Measurements from ENCODE around the gene LCTL.

LCTL gene

DNA sequence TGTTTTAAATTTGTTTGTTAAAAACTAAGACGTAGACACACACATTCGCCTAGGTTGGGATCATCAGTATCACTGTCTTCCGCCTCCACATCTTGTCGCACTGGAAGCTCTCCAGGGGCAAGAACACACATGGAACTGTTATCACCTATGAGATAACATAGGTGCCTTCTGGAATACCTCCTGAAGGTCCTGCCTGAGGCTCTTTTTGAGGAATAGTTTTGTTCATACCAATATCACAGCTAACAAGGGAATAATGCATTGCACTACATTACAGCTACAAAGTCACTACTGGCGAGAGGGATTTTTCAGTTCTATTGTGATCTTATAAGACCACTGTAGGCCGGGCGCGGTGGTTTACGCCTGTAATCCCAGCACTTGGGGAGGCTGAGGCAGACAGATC is 30.7 kb downstream of the LCTL start:
- Histone ChIP-seq H3K23ac (ENCODE audit: low read length in 2 of 2) (no peak overlapping the region), H3K36me3 (ENCODE audit: control insufficient read depth in 1 of 2, insufficient read depth in 2 of 2, low read depth in 1 of 2, low read length in 2 of 2) (peaks cover 8 to 52% of the 10 kb centered on the region in 2 experiments), H3K4ac (ENCODE audit: low read depth in 1 of 2, low read length in 2 of 2) (no peak overlapping the region), H2AFZ (ENCODE audit: low read depth, low read length) (no peak overlapping the region), H3K9me3 (ENCODE audit: control insufficient read depth, low read length) (no peaks in the 10 kb centered on the region), H3K18ac (ENCODE audit: low read depth in 1 of 2, low read length in 2 of 2) (no peak overlapping the region), H3K14ac (ENCODE audit: low read length in 2 of 2) (no peak overlapping the region), H3K79me1 (replicated peaks; ENCODE audit: low read length, poor library complexity, severe bottlenecking) (no peaks in the 10 kb centered on the region), H3K27me3 (ENCODE audit: control insufficient read depth in 1 of 2, insufficient read depth in 1 of 2, low read length in 2 of 2) (no peaks in the 10 kb centered on the region), H2AK5ac (ENCODE audit: low read length, severe bottlenecking) (no peak overlapping the region), H3K4me1 (ENCODE audit: control insufficient read depth, insufficient read depth, low read depth, low read length) (no peaks in the 10 kb centered on the region), H3K4me3 (ENCODE audit: insufficient read depth in 1 of 2, low read depth in 1 of 2, low read length in 2 of 2) (no peak overlapping the region), H2BK5ac (ENCODE audit: low read depth, low read length, poor library complexity, severe bottlenecking) (no peak overlapping the region), H3K27ac (ENCODE audit: low read length, poor library complexity, severe bottlenecking) (no peak overlapping the region), H4K8ac (ENCODE audit: low read length) (no peak overlapping the region), H3K9ac (ENCODE audit: low read length) (no peak overlapping the region), H2BK12ac (ENCODE audit: low read length in 2 of 2) (no peak overlapping the region), H3K4me2 (ENCODE audit: low read length, poor library complexity, severe bottlenecking) (no peak overlapping the region), H2BK120ac (ENCODE audit: low read depth, low read length) (no peak overlapping the region), H2BK15ac (ENCODE audit: low read depth, poor library complexity, severe bottlenecking) (no peak overlapping the region), H4K91ac (ENCODE audit: low read length) (no peak overlapping the region)
- DNase-seq, result no peak
- WGBS, result 99% methylated on average over 9 of the region's 9 CpGs

GRCh38 chr15:66524838-66525237 is 41.0 kb downstream of the LCTL start:
- no peak for DNase-seq
- Histone ChIP-seq H2BK120ac (ENCODE audit: low read depth, low read length) (no peak overlapping the region), H3K4me3 (ENCODE audit: insufficient read depth in 1 of 2, low read depth in 1 of 2, low read length in 2 of 2) (no peak overlapping the region), H4K91ac (ENCODE audit: low read length) (no peak overlapping the region), H2BK5ac (ENCODE audit: low read depth, low read length, poor library complexity, severe bottlenecking) (no peak overlapping the region), H2BK15ac (ENCODE audit: low read depth, poor library complexity, severe bottlenecking) (no peak overlapping the region), H3K18ac (ENCODE audit: low read depth in 1 of 2, low read length in 2 of 2) (no peak overlapping the region), H3K79me1 (replicated peaks; ENCODE audit: low read length, poor library complexity, severe bottlenecking) (peaks cover 7% of the 10 kb centered on the region), H3K27ac (ENCODE audit: low read length, poor library complexity, severe bottlenecking) (no peak overlapping the region), H2BK12ac (ENCODE audit: low read length in 2 of 2) (no peak overlapping the region), H3K4me1 (ENCODE audit: control insufficient read depth, insufficient read depth, low read depth, low read length) (no peaks in the 10 kb centered on the region), H4K8ac (ENCODE audit: low read length) (no peak overlapping the region), H3K9ac (ENCODE audit: low read length) (no peak overlapping the region), H3K4me2 (ENCODE audit: low read length, poor library complexity, severe bottlenecking) (no peak overlapping the region), H3K4ac (ENCODE audit: low read depth in 1 of 2, low read length in 2 of 2) (no peak overlapping the region), H2AK5ac (ENCODE audit: low read length, severe bottlenecking) (no peak overlapping the region), H3K27me3 (ENCODE audit: control insufficient read depth in 1 of 2, insufficient read depth in 1 of 2, low read length in 2 of 2) (no peaks in the 10 kb centered on the region), H3K9me3 (ENCODE audit: control insufficient read depth, low read length) (no peaks in the 10 kb centered on the region), H3K14ac (ENCODE audit: low read length in 2 of 2) (no peak overlapping the region), H3K36me3 (ENCODE audit: control insufficient read depth in 1 of 2, insufficient read depth in 2 of 2, low read depth in 1 of 2, low read length in 2 of 2) (peaks cover 12 to 59% of the 10 kb centered on the region in 2 experiments), H3K23ac (ENCODE audit: low read length in 2 of 2) (no peak overlapping the region), H2AFZ (ENCODE audit: low read depth, low read length) (no peak overlapping the region)
- 98% methylated on average over 4 of the region's 4 CpGs for WGBS

GRCh38 chr15:66523926-66524325 is 41.9 kb downstream of the LCTL start:
- H3K4me3 ChIP-seq (ENCODE audit: insufficient read depth in 1 of 2, low read depth in 1 of 2, low read length in 2 of 2), result no peak overlapping the region
- H2AK5ac ChIP-seq (ENCODE audit: low read length, severe bottlenecking), result no peak overlapping the region
- WGBS, result 100% methylated on average over 1 of the region's 3 CpGs
- H3K79me1 ChIP-seq (replicated peaks; ENCODE audit: low read length, poor library complexity, severe bottlenecking), result peaks cover 7% of the 10 kb centered on the region
- no peaks in the 10 kb centered on the region for H3K4me1 ChIP-seq (ENCODE audit: control insufficient read depth, insufficient read depth, low read depth, low read length)
- no peaks in the 10 kb centered on the region for H3K9me3 ChIP-seq (ENCODE audit: control insufficient read depth, low read length)
- H3K18ac ChIP-seq (ENCODE audit: low read depth in 1 of 2, low read length in 2 of 2), result no peak overlapping the region
- H2AFZ ChIP-seq (ENCODE audit: low read depth, low read length), result no peak overlapping the region
- DNase-seq, result no peak
- H3K9ac ChIP-seq (ENCODE audit: low read length), result no peak overlapping the region
- no peaks in the 10 kb centered on the region for H3K27me3 ChIP-seq (ENCODE audit: control insufficient read depth in 1 of 2, insufficient read depth in 1 of 2, low read length in 2 of 2)
- H3K27ac ChIP-seq (ENCODE audit: low read length, poor library complexity, severe bottlenecking), result no peak overlapping the region
- no peak overlapping the region for H4K8ac ChIP-seq (ENCODE audit: low read length)
- no peak overlapping the region for H3K14ac ChIP-seq (ENCODE audit: low read length in 2 of 2)
- no peak overlapping the region for H4K91ac ChIP-seq (ENCODE audit: low read length)
- H3K23ac ChIP-seq (ENCODE audit: low read length in 2 of 2), result no peak overlapping the region
- H3K36me3 ChIP-seq (ENCODE audit: control insufficient read depth in 1 of 2, insufficient read depth in 2 of 2, low read depth in 1 of 2, low read length in 2 of 2), result peaks cover 12 to 56% of the 10 kb centered on the region in 2 experiments
- H3K4me2 ChIP-seq (ENCODE audit: low read length, poor library complexity, severe bottlenecking), result no peak overlapping the region
- no peak overlapping the region for H3K4ac ChIP-seq (ENCODE audit: low read depth in 1 of 2, low read length in 2 of 2)
- no peak overlapping the region for H2BK5ac ChIP-seq (ENCODE audit: low read depth, low read length, poor library complexity, severe bottlenecking)
- no peak overlapping the region for H2BK15ac ChIP-seq (ENCODE audit: low read depth, poor library complexity, severe bottlenecking)
- H2BK120ac ChIP-seq (ENCODE audit: low read depth, low read length), result no peak overlapping the region
- no peak overlapping the region for H2BK12ac ChIP-seq (ENCODE audit: low read length in 2 of 2)

GRCh38 chr15:66515901-66516322 is 49.9 kb downstream of the LCTL start:
- 89% methylated on average over 2 of the region's 2 CpGs for WGBS
- H3K27me3 ChIP-seq (ENCODE audit: control insufficient read depth in 1 of 2, insufficient read depth in 1 of 2, low read length in 2 of 2), result no peaks in the 10 kb centered on the region
- H3K4ac ChIP-seq (ENCODE audit: low read depth in 1 of 2, low read length in 2 of 2), result no peak overlapping the region

More at GRCh38 chr15:66515901-66516322, 49.9 kb downstream of the LCTL start:
- no peak overlapping the region for H3K9ac ChIP-seq (ENCODE audit: low read length)
- H2BK120ac ChIP-seq (ENCODE audit: low read depth, low read length), result no peak overlapping the region
- H2BK12ac ChIP-seq (ENCODE audit: low read length in 2 of 2), result no peak overlapping the region
- H4K91ac ChIP-seq (ENCODE audit: low read length), result no peak overlapping the region
- no peak overlapping the region for H3K23ac ChIP-seq (ENCODE audit: low read length in 2 of 2)
- no peak overlapping the region for H3K14ac ChIP-seq (ENCODE audit: low read length in 2 of 2)
- H3K9me3 ChIP-seq (ENCODE audit: control insufficient read depth, low read length), result no peaks in the 10 kb centered on the region
- H2AFZ ChIP-seq (ENCODE audit: low read depth, low read length), result no peak overlapping the region
- H2AK5ac ChIP-seq (ENCODE audit: low read length, severe bottlenecking), result no peak overlapping the region
- H3K4me3 ChIP-seq (ENCODE audit: insufficient read depth in 1 of 2, low read depth in 1 of 2, low read length in 2 of 2), result no peak overlapping the region
- no peak overlapping the region for H2BK15ac ChIP-seq (ENCODE audit: low read depth, poor library complexity, severe bottlenecking)
- DNase-seq, result no peak
- H3K27ac ChIP-seq (ENCODE audit: low read length, poor library complexity, severe bottlenecking), result no peak overlapping the region
- no peak overlapping the region for H4K8ac ChIP-seq (ENCODE audit: low read length)
- H3K79me1 ChIP-seq (replicated peaks; ENCODE audit: low read length, poor library complexity, severe bottlenecking), result peaks cover 18% of the 10 kb centered on the region
- H3K36me3 ChIP-seq (ENCODE audit: control insufficient read depth in 1 of 2, insufficient read depth in 2 of 2, low read depth in 1 of 2, low read length in 2 of 2), result peaks cover 18 to 42% of the 10 kb centered on the region in 2 experiments
- peaks cover 3% of the 10 kb centered on the region for H3K4me1 ChIP-seq (ENCODE audit: control insufficient read depth, insufficient read depth, low read depth, low read length)
- no peak overlapping the region for H2BK5ac ChIP-seq (ENCODE audit: low read depth, low read length, poor library complexity, severe bottlenecking)
- no peak overlapping the region for H3K4me2 ChIP-seq (ENCODE audit: low read length, poor library complexity, severe bottlenecking)
- no peak overlapping the region for H3K18ac ChIP-seq (ENCODE audit: low read depth in 1 of 2, low read length in 2 of 2)

All from mesenchymal stem cell (in vitro differentiated cells and primary cell).